Measurements from ENCODE around the gene CDKL5.

DNA sequence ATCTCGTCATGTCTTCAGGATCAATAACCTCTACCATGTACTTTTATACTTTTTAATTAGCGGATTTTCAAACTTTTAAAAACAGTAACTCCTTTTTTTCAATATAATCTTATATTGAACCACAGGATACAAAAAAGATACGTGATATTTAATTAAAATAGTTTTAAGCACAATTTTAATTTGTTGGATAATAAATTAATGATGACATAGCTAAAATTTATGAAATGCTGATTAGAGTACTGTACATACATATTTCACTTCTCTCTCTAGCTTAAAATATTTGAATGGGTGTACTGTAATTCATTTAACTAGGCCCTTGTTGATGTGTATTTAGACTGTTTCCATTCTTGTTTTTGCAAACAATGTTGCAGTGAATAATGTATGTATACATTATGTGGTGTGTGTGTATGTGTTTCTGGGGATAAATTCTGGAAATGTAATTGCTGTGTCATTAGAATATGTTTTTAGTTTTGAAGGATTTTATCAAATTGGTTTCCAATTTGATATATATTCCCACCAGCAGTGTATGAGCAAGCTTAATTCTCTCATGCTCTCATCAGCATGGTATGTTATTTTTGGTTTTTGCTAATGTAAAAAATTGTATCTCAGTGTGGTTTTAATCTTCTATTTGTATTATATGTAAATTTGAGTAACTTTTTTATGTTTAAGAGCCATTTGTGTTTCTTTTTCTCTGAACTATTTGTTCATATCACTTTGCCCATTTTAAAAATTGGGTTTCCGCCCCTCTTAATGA, 66.4 kb downstream of the CDKL5 start:
- TF ChIP-seq, protein P1, sequence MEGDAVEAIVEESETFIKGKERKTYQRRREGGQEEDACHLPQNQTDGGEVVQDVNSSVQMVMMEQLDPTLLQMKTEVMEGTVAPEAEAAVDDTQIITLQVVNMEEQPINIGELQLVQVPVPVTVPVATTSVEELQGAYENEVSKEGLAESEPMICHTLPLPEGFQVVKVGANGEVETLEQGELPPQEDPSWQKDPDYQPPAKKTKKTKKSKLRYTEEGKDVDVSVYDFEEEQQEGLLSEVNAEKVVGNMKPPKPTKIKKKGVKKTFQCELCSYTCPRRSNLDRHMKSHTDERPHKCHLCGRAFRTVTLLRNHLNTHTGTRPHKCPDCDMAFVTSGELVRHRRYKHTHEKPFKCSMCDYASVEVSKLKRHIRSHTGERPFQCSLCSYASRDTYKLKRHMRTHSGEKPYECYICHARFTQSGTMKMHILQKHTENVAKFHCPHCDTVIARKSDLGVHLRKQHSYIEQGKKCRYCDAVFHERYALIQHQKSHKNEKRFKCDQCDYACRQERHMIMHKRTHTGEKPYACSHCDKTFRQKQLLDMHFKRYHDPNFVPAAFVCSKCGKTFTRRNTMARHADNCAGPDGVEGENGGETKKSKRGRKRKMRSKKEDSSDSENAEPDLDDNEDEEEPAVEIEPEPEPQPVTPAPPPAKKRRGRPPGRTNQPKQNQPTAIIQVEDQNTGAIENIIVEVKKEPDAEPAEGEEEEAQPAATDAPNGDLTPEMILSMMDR (IDR thresholded peaks at IDR 0.05; ENCODE audit: low read depth, low read length) = no peak
- no peak for TF ChIP-seq EZH2phosphoT487 (IDR thresholded peaks at IDR 0.05; ENCODE audit: low read depth)

All from OCI-LY3 (cell line).